CD4-positive, CD25-positive, alpha-beta regulatory T cell (primary cell): Measurements from ENCODE around the gene BDKRB1. TPM values are rescaled to one million over a fixed set of nuclear protein-coding genes. Genes with fewer than 3 reads are reported as not detected.

ENCODE experiments used
- ATAC-seq, 2 donors: fragments of 150-1000 bp; cut with Tn5 transposase; one replicate each; pipeline ENCODE4 v1.10.0; 2021; ENCODE audit warnings: low read depth in 2 of 2, moderate number of reproducible peaks in 2 of 2, moderate library complexity in 1 of 2
- DNase-seq, 3 donors: peaks; one replicate each; pipeline versions ENCODE4 v3.0.0 to v3.0.0-alpha.2; 2012 to 2022; ENCODE audit warnings: mixed read lengths in 1 of 3
- H3K27ac ChIP-seq: one replicate; pipeline ENCODE4 v1.7.0; 2013; ENCODE audit warnings: mild to moderate bottlenecking, low read length; ENCODE audit not compliant: insufficient read depth, poor library complexity, severe bottlenecking
- H3K27me3 ChIP-seq: one replicate; pipeline ENCODE4 v1.7.0; 2013; ENCODE audit warnings: low read length; ENCODE audit not compliant: control insufficient read depth, insufficient read depth
- H3K36me3 ChIP-seq: one replicate; pipeline ENCODE4 v1.7.0; 2013; ENCODE audit warnings: mild to moderate bottlenecking, low read length, moderate library complexity; ENCODE audit not compliant: control insufficient read depth, insufficient read depth
- H3K4me1 ChIP-seq: 2 replicates; pipeline ENCODE4 v1.7.0; 2013; ENCODE audit warnings: mild to moderate bottlenecking, low read length; ENCODE audit not compliant: insufficient read depth, control insufficient read depth, poor library complexity, severe bottlenecking
- H3K4me3 ChIP-seq: one replicate; pipeline ENCODE4 v1.7.0; 2013; ENCODE audit warnings: low read depth, mild to moderate bottlenecking, low read length, moderate library complexity
- H3K9me3 ChIP-seq, 2 experiments: 1 replicate in 1 of 2; 2 replicates in 1 of 2; pipeline ENCODE4 v1.7.0; 2013; ENCODE audit warnings: low read length in 2 of 2, mild to moderate bottlenecking in 1 of 2, moderate library complexity in 1 of 2; ENCODE audit not compliant: control insufficient read depth in 2 of 2
- H3K27ac Mint-ChIP-seq, 3 donors: one replicate each; pipeline ENCODE4 v1.8.0; 2020 to 2022; ENCODE audit warnings: mild to moderate bottlenecking in 3 of 3, mixed read lengths in 3 of 3, moderate library complexity in 2 of 3
- H3K27me3 Mint-ChIP-seq: one replicate; pipeline ENCODE4 v1.8.0; 2022; ENCODE audit warnings: mild to moderate bottlenecking, mixed read lengths
- H3K36me3 Mint-ChIP-seq: one replicate; pipeline ENCODE4 v1.8.0; 2020; ENCODE audit warnings: mixed read lengths
- H3K4me1 Mint-ChIP-seq, 4 donors: one replicate each; pipeline ENCODE4 v1.8.0; 2020 to 2022; ENCODE audit warnings: mixed read lengths in 4 of 4, mild to moderate bottlenecking in 1 of 4
- H3K4me3 Mint-ChIP-seq, 4 donors: one replicate each; pipeline ENCODE4 v1.8.0; 2020 to 2022; ENCODE audit warnings: mild to moderate bottlenecking in 4 of 4, mixed read lengths in 4 of 4, moderate library complexity in 3 of 4
- H3K9me3 Mint-ChIP-seq, 7 donors: one replicate each; pipeline ENCODE4 v1.8.0; 2020 to 2022; ENCODE audit warnings: mixed read lengths in 7 of 7, mild to moderate bottlenecking in 3 of 7, moderate library complexity in 2 of 7
- polyA plus RNA-seq, 4 donors: library from polyadenylated mRNA; unstranded; fragments of 300-500 nt; fragmentation: Illumina TruSeq; gene quantifications; one replicate each; pipeline ENCODE4 v1.2.3, GENCODE V29; 2021
- total RNA-seq: library from RNA; stranded (reverse); gene quantifications from one replicate; pipeline ENCODE4 v1.2.3, GENCODE V29; 2022

BDKRB1 gene
- not detected for total RNA-seq
- not detected for polyA plus RNA-seq

DNA sequence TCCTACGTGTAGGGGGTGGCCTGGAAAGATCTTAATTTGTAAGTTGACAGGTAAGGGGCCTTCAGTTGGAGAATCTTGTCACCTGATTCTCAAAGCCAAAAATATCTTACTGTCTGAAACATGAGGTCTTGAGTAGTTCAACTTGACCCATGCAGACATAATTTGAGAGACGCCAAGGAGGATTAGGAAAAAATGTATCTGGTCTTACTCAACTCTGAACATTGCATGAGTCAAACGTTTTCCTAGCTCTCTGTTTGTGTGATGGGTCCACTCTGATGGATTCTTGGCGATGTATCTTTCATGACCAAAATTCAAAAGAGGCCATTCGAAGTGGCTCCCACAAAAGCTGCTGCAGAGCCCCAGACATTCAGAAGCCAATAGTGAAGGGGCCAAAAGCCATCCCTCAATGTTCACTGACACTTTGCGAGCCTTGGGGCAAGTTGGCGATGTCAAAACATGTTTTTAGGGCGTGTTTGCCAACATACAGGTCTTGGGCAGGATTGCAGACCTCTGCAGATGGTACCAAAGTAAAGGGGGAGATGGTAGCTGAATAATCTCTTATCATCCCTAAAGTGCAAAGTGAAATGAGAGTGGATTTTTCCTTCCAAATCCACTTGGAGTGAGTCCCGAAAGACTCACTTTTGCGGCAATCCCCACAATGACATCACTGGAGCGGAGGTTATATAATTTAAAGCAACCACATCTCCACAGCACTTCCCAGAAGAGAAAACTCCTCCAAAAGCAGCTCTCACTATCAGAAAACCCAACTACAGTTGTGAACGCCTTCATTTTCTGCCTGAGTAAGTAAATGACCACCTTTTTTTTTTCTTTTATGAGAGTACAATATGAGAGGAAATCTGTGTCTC is at the start of gene BDKRB1:
Gene BDKRB1, plus strand, starts transcription at position 710 of the 866 bp plus-strand sequence. CDS start 7,473 bp downstream, outside the sequence.
- no peak for ATAC-seq
- Mint-ChIP-seq H3K27ac (no peak within 1 kb of the TSS), H3K27me3 (peaks cover 46% of the 10 kb centered on the region), H3K4me3 (peak within 1 kb of the TSS in 1 of 4 donors; percentile 51), H3K36me3 (no peaks in the 10 kb centered on the region), H3K9me3 (no peaks in the 10 kb centered on the region), H3K4me1 (no peaks in the 10 kb centered on the region)
- Histone ChIP-seq H3K27me3 (peaks cover 11% of the 10 kb centered on the region), H3K9me3 (no peaks in the 10 kb centered on the region), H3K4me1 (no peaks in the 10 kb centered on the region), H3K4me3 (no peak within 1 kb of the TSS), H3K36me3 (no peaks in the 10 kb centered on the region), H3K27ac (no peak within 1 kb of the TSS)
- DNase-seq = no peak

DNA sequence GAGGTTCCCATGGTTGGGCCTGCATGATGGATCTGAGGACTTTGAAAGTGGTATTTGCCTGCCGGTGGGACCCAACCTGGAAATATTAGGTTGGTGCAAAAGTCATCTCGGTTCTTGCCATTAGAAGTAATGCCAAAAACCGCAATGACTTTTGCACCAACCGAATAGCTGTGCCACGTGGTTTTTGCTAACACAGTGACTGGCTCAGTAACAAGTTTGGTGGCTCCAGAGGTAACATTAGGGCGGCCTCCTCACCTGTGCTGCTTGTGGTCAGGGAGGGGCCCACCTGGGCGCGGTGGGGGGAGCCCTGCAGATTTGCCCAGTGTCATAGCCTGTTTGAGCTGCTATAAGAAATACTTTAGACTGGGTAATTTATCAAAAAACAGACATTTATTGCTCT is 49.5 kb upstream of the BDKRB1 start:
- Mint-ChIP-seq H3K4me3 (no peak overlapping the region), H3K27ac (no peak overlapping the region), H3K4me1 (peaks cover 0 to 6% (median 1%) of the 10 kb centered on the region in 4 donors), H3K9me3 (peaks cover 0 to 7% (median 0%) of the 10 kb centered on the region in 7 donors), H3K36me3 (no peaks in the 10 kb centered on the region), H3K27me3 (peaks cover 33% of the 10 kb centered on the region)
- no peak overlapping the region for H3K27ac ChIP-seq
- no peaks in the 10 kb centered on the region for H3K36me3 ChIP-seq
- no peak for ATAC-seq
- H3K4me1 ChIP-seq = no peaks in the 10 kb centered on the region
- no peaks in the 10 kb centered on the region for H3K27me3 ChIP-seq
- DNase-seq = no peak
- no peaks in the 10 kb centered on the region for H3K9me3 ChIP-seq
- no peak overlapping the region for H3K4me3 ChIP-seq

DNA sequence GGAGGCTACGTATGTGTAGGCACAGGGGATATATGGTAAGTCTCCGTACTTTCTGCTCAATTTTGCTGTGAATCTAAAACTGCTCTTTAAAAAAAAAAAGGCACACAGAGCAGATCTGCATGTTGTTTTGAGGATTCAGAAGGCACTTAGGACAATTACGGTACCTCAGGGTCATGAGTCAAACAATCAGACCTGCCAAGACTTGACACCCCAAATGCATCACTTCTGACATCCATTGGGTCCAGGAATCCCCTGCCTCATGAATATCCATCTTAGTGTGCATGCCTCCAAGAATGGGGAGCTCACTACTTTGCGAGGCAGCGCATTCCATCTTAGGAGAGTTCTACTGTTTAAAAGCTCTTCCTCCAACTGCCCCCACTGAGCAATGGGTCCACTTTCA is 48.3 kb upstream of the BDKRB1 start:
- Histone ChIP-seq H3K4me1 (no peaks in the 10 kb centered on the region), H3K27me3 (no peaks in the 10 kb centered on the region), H3K4me3 (no peak overlapping the region), H3K9me3 (peaks cover 4 to 7% of the 10 kb centered on the region in 2 experiments), H3K36me3 (no peaks in the 10 kb centered on the region), H3K27ac (no peak overlapping the region)
- Mint-ChIP-seq H3K36me3 (no peaks in the 10 kb centered on the region), H3K27ac (no peak overlapping the region), H3K9me3 (peaks cover 0 to 7% (median 0%) of the 10 kb centered on the region in 7 donors), H3K4me3 (no peak overlapping the region), H3K4me1 (peaks cover 0 to 6% (median 1%) of the 10 kb centered on the region in 4 donors), H3K27me3 (peaks cover 38% of the 10 kb centered on the region)
- ATAC-seq (no peak), DNase-seq (no peak)

DNA sequence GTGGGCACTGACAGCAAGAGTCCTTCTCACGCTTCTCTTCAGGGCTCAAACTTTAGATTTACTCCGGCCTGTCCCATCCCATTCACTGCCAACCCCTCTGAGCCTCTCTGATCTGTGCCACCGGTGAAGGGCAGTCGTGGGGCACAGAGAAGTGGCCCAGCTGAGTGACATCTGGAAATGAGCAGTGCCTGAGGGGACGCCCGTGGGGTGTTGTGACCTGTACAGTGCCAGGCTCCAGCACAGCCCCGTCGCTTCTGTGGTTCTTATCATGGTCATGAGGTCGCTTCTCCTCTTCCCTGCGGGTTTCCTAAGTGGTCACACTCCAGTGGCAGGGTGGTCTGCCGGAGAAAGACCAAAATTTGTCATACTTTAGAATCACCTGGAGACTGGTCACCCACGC is 47.3 kb upstream of the BDKRB1 start:
- H3K9me3 Mint-ChIP-seq = peaks cover 0 to 8% (median 0%) of the 10 kb centered on the region in 7 donors
- H3K4me3 Mint-ChIP-seq = no peak overlapping the region
- H3K27ac Mint-ChIP-seq = no peak overlapping the region
- Histone ChIP-seq H3K36me3 (no peaks in the 10 kb centered on the region), H3K27ac (no peak overlapping the region), H3K4me1 (no peaks in the 10 kb centered on the region), H3K9me3 (peaks cover 4 to 7% of the 10 kb centered on the region in 2 experiments), H3K27me3 (no peaks in the 10 kb centered on the region), H3K4me3 (no peak overlapping the region)
- no peaks in the 10 kb centered on the region for H3K36me3 Mint-ChIP-seq
- DNase-seq (no peak), ATAC-seq (no peak)
- peaks cover 29% of the 10 kb centered on the region for H3K27me3 Mint-ChIP-seq
- peaks cover 0 to 6% (median 1%) of the 10 kb centered on the region in 4 donors for H3K4me1 Mint-ChIP-seq

- no peak overlapping the region for H3K27ac Mint-ChIP-seq
- H3K36me3 Mint-ChIP-seq = no peaks in the 10 kb centered on the region
- H3K9me3 Mint-ChIP-seq = peaks cover 0 to 8% (median 0%) of the 10 kb centered on the region in 7 donors
Observed at GRCh38 chr14:96212140-96212539, 43.9 kb upstream of the BDKRB1 start.

GRCh38 chr14:96212896-96213295 is 43.1 kb upstream of the BDKRB1 start:
- Histone ChIP-seq H3K36me3 (no peaks in the 10 kb centered on the region), H3K4me3 (no peak overlapping the region), H3K4me1 (no peaks in the 10 kb centered on the region), H3K27ac (no peak overlapping the region), H3K27me3 (no peaks in the 10 kb centered on the region), H3K9me3 (peaks cover 4 to 7% of the 10 kb centered on the region in 2 experiments)
- H3K4me3 Mint-ChIP-seq = no peak overlapping the region
- no peaks in the 10 kb centered on the region for H3K36me3 Mint-ChIP-seq
- peaks cover 14% of the 10 kb centered on the region for H3K27me3 Mint-ChIP-seq
- no peaks in the 10 kb centered on the region for H3K4me1 Mint-ChIP-seq
- DNase-seq (no peak), ATAC-seq (no peak)
- H3K9me3 Mint-ChIP-seq = peaks cover 0 to 8% (median 0%) of the 10 kb centered on the region in 7 donors
- no peak overlapping the region for H3K27ac Mint-ChIP-seq

More at GRCh38 chr14:96212140-96212539, 43.9 kb upstream of the BDKRB1 start:
- H3K27me3 ChIP-seq = no peaks in the 10 kb centered on the region
- H3K4me1 Mint-ChIP-seq = no peaks in the 10 kb centered on the region
- no peaks in the 10 kb centered on the region for H3K4me1 ChIP-seq
- H3K36me3 ChIP-seq = no peaks in the 10 kb centered on the region
- ATAC-seq = no peak
- DNase-seq = no peak
- H3K27ac ChIP-seq = no peak overlapping the region
- peaks cover 18% of the 10 kb centered on the region for H3K27me3 Mint-ChIP-seq
- H3K9me3 ChIP-seq = peaks cover 4 to 7% of the 10 kb centered on the region in 2 experiments
- H3K4me3 ChIP-seq = no peak overlapping the region
- H3K4me3 Mint-ChIP-seq = no peak overlapping the region

GRCh38 chr14:96213871-96214465 is 42.0 kb upstream of the BDKRB1 start:
- H3K4me1 Mint-ChIP-seq = no peaks in the 10 kb centered on the region
- no peak overlapping the region for H3K27ac ChIP-seq
- H3K27me3 Mint-ChIP-seq = peaks cover 14% of the 10 kb centered on the region
- peaks cover 4 to 7% of the 10 kb centered on the region in 2 experiments for H3K9me3 ChIP-seq
- no peaks in the 10 kb centered on the region for H3K36me3 Mint-ChIP-seq
- H3K4me3 ChIP-seq = no peak overlapping the region
- no peak for ATAC-seq
- H3K4me1 ChIP-seq = no peaks in the 10 kb centered on the region
- H3K27ac Mint-ChIP-seq = no peak overlapping the region
- H3K27me3 ChIP-seq = no peaks in the 10 kb centered on the region
- H3K9me3 Mint-ChIP-seq = peaks cover 0 to 8% (median 0%) of the 10 kb centered on the region in 7 donors
- no peak for DNase-seq
- no peak overlapping the region for H3K4me3 Mint-ChIP-seq
- no peaks in the 10 kb centered on the region for H3K36me3 ChIP-seq
